Vagina (tissue), 2 donors: ENCODE results near the gene NUMB.

Experiments
- CTCF ChIP-seq, 3 experiments: fragments of 450-650 bp in 2 of 3; fragments of 200-600 bp in 1 of 3; sonication (generic) in 1 of 3; IDR thresholded peaks; one replicate each; pipeline ENCODE4 v1.5.1; 2017 to 2019; ENCODE audit warnings: antibody characterized with exemption in 3 of 3, mild to moderate bottlenecking in 2 of 3, moderate library complexity in 2 of 3
- POLR2A ChIP-seq, 2 donors: fragments of 450-650 bp; IDR thresholded peaks; one replicate each; pipeline ENCODE4 v1.6.1; 2017; ENCODE audit warnings: antibody characterized with exemption in 2 of 2, mild to moderate bottlenecking in 2 of 2, moderate library complexity in 2 of 2

GRCh38 chr14:73372529-73372928, 85.8 kb downstream of the NUMB start:
- no peak for TF ChIP-seq CTCF (IDR thresholded peaks at IDR 0.05)
- no peak for TF ChIP-seq POLR2A (IDR thresholded peaks at IDR 0.05)
